Endothelial cell of umbilical vein (primary cell): ENCODE measurements around the gene WDR90. TPM values are rescaled to one million over a fixed set of nuclear protein-coding genes. Genes with fewer than 3 reads are reported as not detected.

Experiments used
- BruUV-seq: library from RNA; stranded (reverse); fragments of 400-500 nt; replicated peaks from 2 replicates; lab custom pipeline; 2021; lab: Mats Ljungman, UMichigan
- CTCF ChIA-PET: fragments of 300-600, 350-600 bp; sonication (Branson Sonifier 250); formaldehyde crosslinking; loops from one replicate; lab custom pipeline; 2021; ENCODE audit warnings: antibody characterized with exemption, inconsistent platforms; lab: Charles Lee
- POLR2A ChIA-PET: fragments of 300-600, 350-600 bp; sonication (Branson Sonifier 250); formaldehyde crosslinking; loops from one replicate; lab custom pipeline; 2021; ENCODE audit warnings: antibody characterized with exemption, inconsistent platforms; lab: Charles Lee
- DNase-seq: peaks from one replicate; pipeline ENCODE4 v3.0.0-alpha.2; 2011; ENCODE audit warnings: low read depth, low spot score
- FAIRE-seq: peaks from 2 replicates; lab custom pipeline; 2011; peaks lifted over from hg19 to GRCh38; lab: Jason Lieb, UNC
- H2AFZ ChIP-seq: 2 replicates; pipeline ENCODE4 v1.6.0; 2012; ENCODE audit warnings: low read depth, low read length, control low read depth, inconsistent platforms
- H3K27ac ChIP-seq: 2 replicates; pipeline ENCODE4 v1.5.1; 2011; ENCODE audit warnings: low read depth, mild to moderate bottlenecking, control low read depth, low read length, moderate library complexity; ENCODE audit not compliant: insufficient read depth
- H3K27me3 ChIP-seq, 2 experiments: 2 replicates each; pipeline versions ENCODE4 v1.6.0 to v1.6.1; 2011; ENCODE audit warnings: low read length in 2 of 2, mixed read lengths in 1 of 2; ENCODE audit not compliant: control insufficient read depth in 2 of 2, insufficient read depth in 2 of 2
- H3K36me3 ChIP-seq, 2 experiments: 2 replicates in 1 of 2; 3 replicates in 1 of 2; pipeline ENCODE4 v1.5.1; 2011; ENCODE audit warnings: low read length in 2 of 2, mild to moderate bottlenecking in 1 of 2, moderate library complexity in 1 of 2; ENCODE audit not compliant: control insufficient read depth in 2 of 2, insufficient read depth in 2 of 2; ENCODE audit errors: extremely low read depth in 1 of 2
- H3K4me1 ChIP-seq: 3 replicates; pipeline ENCODE4 v1.5.1; 2011; ENCODE audit warnings: mild to moderate bottlenecking, low read length; ENCODE audit not compliant: control insufficient read depth, insufficient read depth; ENCODE audit errors: extremely low read depth
- H3K4me2 ChIP-seq: 2 replicates; pipeline ENCODE4 v1.6.1; 2011; ENCODE audit warnings: low read length, control low read depth, mixed read lengths; ENCODE audit not compliant: insufficient read depth
- H3K4me3 ChIP-seq, 3 experiments: fragments of 200-600 bp in 1 of 3; sonication (generic), shearing (Covaris generic) in 1 of 3; replicated peaks in 1 of 3; 2 replicates each; pipeline ENCODE4 v1.5.1; 2011 to 2016; ENCODE audit warnings: control low read depth in 3 of 3, low read length in 3 of 3, mild to moderate bottlenecking in 2 of 3, inconsistent platforms in 1 of 3, low read depth in 1 of 3, moderate library complexity in 1 of 3; ENCODE audit not compliant: insufficient read depth in 1 of 3
- H3K79me2 ChIP-seq: 2 replicates; pipeline ENCODE4 v1.6.0; 2012; ENCODE audit warnings: low read length, inconsistent platforms; ENCODE audit not compliant: control insufficient read depth, insufficient read depth
- H3K9ac ChIP-seq: replicated peaks from 2 replicates; pipeline ENCODE3; 2011; ENCODE audit warnings: low read length, control low read depth; ENCODE audit not compliant: insufficient read depth; ENCODE audit errors: extremely low read depth
- H3K9me1 ChIP-seq: replicated peaks from 3 replicates; pipeline ENCODE4 v1.6.0; 2011; ENCODE audit warnings: mild to moderate bottlenecking, low read length; ENCODE audit not compliant: control insufficient read depth, insufficient read depth; ENCODE audit errors: extremely low read depth
- H3K9me3 ChIP-seq: replicated peaks from 2 replicates; pipeline ENCODE4 v1.5.1; 2012; ENCODE audit warnings: low read length, inconsistent platforms; ENCODE audit not compliant: control insufficient read depth, insufficient read depth
- H4K20me1 ChIP-seq: replicated peaks from 2 replicates; pipeline ENCODE3; 2011; ENCODE audit warnings: mild to moderate bottlenecking, low read length; ENCODE audit not compliant: control insufficient read depth, insufficient read depth; ENCODE audit errors: extremely low read depth
- CTCF ChIP-seq, 2 donors: IDR thresholded peaks; 1 replicate in 1 of 2; 2 replicates in 1 of 2; pipeline ENCODE4 v1.5.1; 2011; ENCODE audit warnings: low read length in 2 of 2, mild to moderate bottlenecking in 2 of 2, moderate library complexity in 2 of 2, control low read depth in 1 of 2, inconsistent platforms in 1 of 2, low read depth in 1 of 2; ENCODE audit not compliant: insufficient read depth in 1 of 2; ENCODE audit errors: extremely low read depth in 1 of 2
- EZH2 ChIP-seq: IDR thresholded peaks from 2 replicates; pipeline ENCODE4 v1.6.1; 2012; ENCODE audit warnings: borderline replicate concordance, low read depth, mild to moderate bottlenecking, moderate library complexity, low read length, inconsistent platforms; ENCODE audit not compliant: severe bottlenecking
- FOS ChIP-seq: IDR thresholded peaks from 2 replicates; pipeline ENCODE4 v1.6.1; 2011; ENCODE audit warnings: mild to moderate bottlenecking, low read length, moderate library complexity, borderline replicate concordance; ENCODE audit not compliant: insufficient read depth
- GATA2 ChIP-seq: IDR thresholded peaks from 2 replicates; pipeline ENCODE4 v1.7.0; 2011; ENCODE audit warnings: low read depth, mild to moderate bottlenecking, moderate library complexity, mixed read lengths, low read length; ENCODE audit not compliant: insufficient read length, insufficient read depth
- JUN ChIP-seq: IDR thresholded peaks from 2 replicates; pipeline ENCODE4 v1.6.1; 2011; ENCODE audit warnings: borderline replicate concordance, low read depth; ENCODE audit not compliant: insufficient read length, insufficient read depth
- MYC ChIP-seq: IDR thresholded peaks from one replicate; pipeline ENCODE4 v1.6.1; 2011; ENCODE audit warnings: mild to moderate bottlenecking, low read depth, low read length
- POLR2A ChIP-seq: IDR thresholded peaks from 2 replicates; pipeline ENCODE4 v1.6.1; 2012; ENCODE audit warnings: low read depth, mild to moderate bottlenecking, control low read depth, low read length
- POLR2AphosphoS5 ChIP-seq: IDR thresholded peaks from 2 replicates; pipeline ENCODE4 v1.6.1; 2012; ENCODE audit warnings: low read depth, mild to moderate bottlenecking, control low read depth, low read length, moderate library complexity; ENCODE audit not compliant: insufficient read depth
- dilution Hi-C: fragments of 300-500 bp; cut with MboI; formaldehyde crosslinking; loops from one replicate; pipeline ENCODE4 v1.15.0; 2019; ENCODE audit warnings: low sequenced_read_pairs; ENCODE audit not compliant: extremely low pct_ligation_motif_present
- intact Hi-C: fragments of 100-400 bp; cut with micrococcal nuclease; formaldehyde crosslinking; loops from one replicate; pipeline ENCODE4 v1.10.0; 2022
- polyA plus RNA-seq, 4 experiments: library from polyadenylated mRNA; depleted of rRNA in 3 of 4; stranded (reverse) in 3 of 4; unstranded in 1 of 4; fragments of >200 nt; gene quantifications; 2 replicates each; pipeline versions ENCODE4 v1.2.1 to v1.2.3, GENCODE V29; 2011 to 2012; ENCODE audit warnings: missing spikeins in 1 of 4
- total RNA-seq: library from RNA; stranded (reverse); gene quantifications from 2 replicates; pipeline ENCODE4 v1.2.3, GENCODE V29; 2021
- TF ChIP-seq, protein P1 (sequence below): IDR thresholded peaks from 2 replicates; pipeline ENCODE4 v1.6.1; 2011; ENCODE audit not compliant: insufficient read depth, insufficient read length

The WDR90 gene
- total and polyA plus RNA-seq, 2 donors (not counting 3 experiments of a cell fraction or from before 2014, with no cell fraction given): 22.2 to 51.8 TPM

GRCh38 chr16:667113-667779 lies 18.1 kb downstream of the WDR90 start:
- no peak for DNase-seq
- H3K4me1 ChIP-seq: no peaks in the 10 kb centered on the region
- H3K36me3 ChIP-seq: peaks cover 3 to 22% of the 10 kb centered on the region in 2 experiments
- H3K9me1 ChIP-seq: no peaks in the 10 kb centered on the region
- H3K9me3 ChIP-seq: no peaks in the 10 kb centered on the region
- H3K4me2 ChIP-seq: no peak overlapping the region
- BruUV-seq: no TSS peak
- ChIA-PET CTCF (interaction anchor here (0.7 to 1.8 kb wide), 4 partner anchors 9 to 88 kb away, joined by 3 to 6 read pairs (median 4); no protein-coding TSS in a partner anchor), POLR2A (no interaction called here)
- no peaks in the 10 kb centered on the region for H4K20me1 ChIP-seq
- peaks cover 18% of the 10 kb centered on the region for H3K79me2 ChIP-seq
- no peak overlapping the region for H3K4me3 ChIP-seq
- H2AFZ ChIP-seq: peak overlapping the region; percentile 79
- no peak overlapping the region for H3K9ac ChIP-seq
- TF ChIP-seq CTCF (IDR thresholded peaks at IDR 0.05; ENCODE audit: extremely low read depth in 1 of 2, insufficient read depth in 1 of 2, low read depth in 1 of 2, low read length in 2 of 2): no peak
- TF ChIP-seq JUN: no peak
- TF ChIP-seq, protein P1, sequence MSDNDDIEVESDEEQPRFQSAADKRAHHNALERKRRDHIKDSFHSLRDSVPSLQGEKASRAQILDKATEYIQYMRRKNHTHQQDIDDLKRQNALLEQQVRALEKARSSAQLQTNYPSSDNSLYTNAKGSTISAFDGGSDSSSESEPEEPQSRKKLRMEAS: no peak
- no peak for TF ChIP-seq FOS
- TF ChIP-seq EZH2: no peak
- no peak for TF ChIP-seq GATA2
- TF ChIP-seq POLR2A: no peak
- no peak for TF ChIP-seq POLR2AphosphoS5
- no peak for TF ChIP-seq MYC
- dilution Hi-C loops: no loop called here
- H3K27me3 ChIP-seq: no peaks in the 10 kb centered on the region
- intact Hi-C loops: no loop called here
- no peak for FAIRE-seq
- no peak overlapping the region for H3K27ac ChIP-seq
